NCI-H446 (cell line): ENCODE measurements around the gene AGK.

ENCODE experiments used
- DNase-seq, 2 experiments: peaks; one replicate each; lab custom pipeline; 2025; lab: John Stamatoyannopoulos, UW

AGK gene, protein sequence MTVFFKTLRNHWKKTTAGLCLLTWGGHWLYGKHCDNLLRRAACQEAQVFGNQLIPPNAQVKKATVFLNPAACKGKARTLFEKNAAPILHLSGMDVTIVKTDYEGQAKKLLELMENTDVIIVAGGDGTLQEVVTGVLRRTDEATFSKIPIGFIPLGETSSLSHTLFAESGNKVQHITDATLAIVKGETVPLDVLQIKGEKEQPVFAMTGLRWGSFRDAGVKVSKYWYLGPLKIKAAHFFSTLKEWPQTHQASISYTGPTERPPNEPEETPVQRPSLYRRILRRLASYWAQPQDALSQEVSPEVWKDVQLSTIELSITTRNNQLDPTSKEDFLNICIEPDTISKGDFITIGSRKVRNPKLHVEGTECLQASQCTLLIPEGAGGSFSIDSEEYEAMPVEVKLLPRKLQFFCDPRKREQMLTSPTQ

DNA sequence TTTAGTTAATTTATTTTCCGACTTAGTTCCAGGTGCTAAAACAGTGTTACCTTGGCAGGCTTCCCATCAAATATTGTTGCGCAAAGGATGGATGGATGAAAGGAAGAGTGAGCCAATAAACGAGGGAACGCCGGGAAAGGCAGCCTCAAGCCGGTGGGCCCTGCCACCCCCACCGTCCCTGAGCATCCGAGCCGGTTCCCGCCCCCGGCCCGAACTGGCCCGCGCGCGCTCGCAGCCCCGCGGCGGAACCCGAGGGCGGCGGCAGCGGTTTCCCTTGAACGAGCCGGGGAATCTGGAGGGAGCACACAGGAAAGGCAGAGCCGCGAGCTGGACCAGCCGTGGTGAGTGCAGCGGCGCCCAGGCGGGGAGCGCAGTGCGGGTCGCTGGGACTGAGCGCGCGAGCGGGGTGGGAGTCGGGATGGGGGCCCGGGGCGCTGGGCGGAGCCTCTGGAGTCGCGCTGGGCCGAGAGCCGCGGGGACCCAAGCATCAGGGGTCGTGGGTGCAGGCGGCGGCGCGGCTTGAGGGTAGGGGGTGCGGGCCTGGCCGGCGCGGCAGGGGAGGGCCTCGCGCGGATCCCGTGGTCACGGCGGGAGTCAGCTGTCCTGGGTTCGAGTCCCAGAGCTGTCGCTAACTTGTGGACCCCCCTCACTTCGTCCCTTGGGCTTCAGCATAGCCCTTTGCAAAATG, at the start of gene AGK:
TSS of gene AGK (plus strand) at position 317 of the 688 bp plus-strand sequence. CDS start 4,057 bp downstream, outside the sequence.
- peak; percentile 52 to 89 for DNase-seq

DNA sequence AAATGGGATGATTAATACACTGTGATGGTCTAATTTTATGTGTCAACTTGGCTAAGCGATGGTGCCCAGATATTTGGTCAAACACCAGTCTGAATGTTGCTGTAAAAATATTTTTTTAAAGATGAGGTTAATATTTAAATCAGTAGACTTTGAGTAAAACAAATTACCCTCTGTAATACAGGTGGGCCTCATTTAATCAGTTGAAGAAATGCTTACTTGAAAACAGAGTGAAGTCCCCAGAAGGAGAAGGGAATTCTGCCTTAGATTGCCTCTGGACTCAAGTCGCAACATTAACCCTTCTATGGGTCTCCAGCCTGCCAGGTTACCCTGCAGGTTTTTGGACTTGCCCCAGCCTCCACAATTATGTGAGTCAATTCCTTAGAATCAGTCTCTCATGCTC, 49.8 kb upstream of the AGK start:
- no peak for DNase-seq

DNA sequence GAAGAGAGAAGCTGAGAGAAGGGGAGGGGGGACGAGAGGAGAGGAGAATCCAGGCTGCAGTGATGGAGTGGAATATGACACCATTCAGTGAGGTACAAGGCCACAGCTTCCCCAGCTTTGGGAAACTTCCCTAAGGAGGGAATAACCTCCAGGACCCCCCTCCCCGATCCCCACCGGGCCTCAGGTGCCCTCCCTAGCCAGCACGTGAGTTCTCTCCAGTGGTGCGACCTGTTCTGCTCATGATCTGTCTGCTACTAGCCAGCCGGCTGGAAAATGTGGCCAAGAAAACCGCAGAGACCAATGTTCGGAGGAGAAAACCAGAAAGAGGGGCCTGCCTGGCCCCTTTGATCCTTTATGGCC, 39.9 kb upstream of the AGK start:
- DNase-seq = no peak

DNA sequence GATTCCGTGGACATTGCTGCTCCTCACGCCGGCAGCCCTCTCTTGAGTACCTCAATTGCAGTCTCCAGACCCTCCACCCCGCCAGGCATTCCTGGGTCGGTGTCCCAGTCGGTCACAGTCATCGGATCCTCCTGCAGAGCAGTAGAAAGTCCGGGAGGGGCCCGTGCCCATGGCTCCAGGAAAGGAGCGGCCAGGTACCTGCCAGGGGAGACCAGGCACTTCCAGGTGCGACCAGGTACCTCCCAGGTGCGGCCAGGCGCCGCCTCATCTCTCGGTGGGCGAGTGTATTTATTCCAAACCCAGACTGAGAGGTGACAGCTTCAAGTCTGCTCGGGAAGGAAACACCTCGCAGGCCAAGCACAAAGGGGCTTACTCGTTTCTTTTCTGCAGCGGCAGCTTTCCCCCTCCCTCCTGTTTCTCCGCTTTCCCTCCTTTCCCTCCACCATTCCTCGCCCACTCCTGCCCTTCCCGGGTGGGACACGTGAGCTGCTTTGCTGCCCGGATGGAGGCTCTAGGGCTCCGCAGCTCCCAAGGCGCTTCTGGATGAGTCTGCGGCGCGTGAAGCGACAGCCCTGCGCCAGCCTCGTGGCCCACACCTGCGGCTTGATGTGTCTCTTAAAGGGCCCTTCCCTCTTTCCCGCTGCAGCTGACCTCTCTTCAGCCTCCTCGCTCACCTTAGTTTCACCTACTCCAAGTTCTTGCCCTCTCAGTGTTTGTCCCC, 39.4 kb upstream of the AGK start:
- DNase-seq = no peak

DNA sequence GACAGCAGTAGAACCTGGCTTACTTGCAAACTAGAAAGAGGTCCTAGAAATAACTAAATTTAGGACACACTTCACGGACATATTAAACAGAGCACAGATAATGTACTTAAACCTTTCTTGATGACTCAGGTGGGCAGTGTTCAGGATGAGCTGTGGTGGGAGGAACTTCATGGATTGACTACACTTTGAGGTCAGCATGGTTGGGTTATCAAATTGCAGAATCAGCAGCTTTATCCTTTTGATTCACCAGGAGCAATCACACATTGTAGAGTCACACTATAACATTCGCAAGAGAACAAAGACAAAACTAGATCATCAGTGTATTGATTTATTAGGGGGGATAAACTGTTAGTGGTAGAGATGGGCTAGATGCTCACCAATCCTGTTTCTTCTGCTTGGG, 38.6 kb upstream of the AGK start:
- no peak for DNase-seq

DNA sequence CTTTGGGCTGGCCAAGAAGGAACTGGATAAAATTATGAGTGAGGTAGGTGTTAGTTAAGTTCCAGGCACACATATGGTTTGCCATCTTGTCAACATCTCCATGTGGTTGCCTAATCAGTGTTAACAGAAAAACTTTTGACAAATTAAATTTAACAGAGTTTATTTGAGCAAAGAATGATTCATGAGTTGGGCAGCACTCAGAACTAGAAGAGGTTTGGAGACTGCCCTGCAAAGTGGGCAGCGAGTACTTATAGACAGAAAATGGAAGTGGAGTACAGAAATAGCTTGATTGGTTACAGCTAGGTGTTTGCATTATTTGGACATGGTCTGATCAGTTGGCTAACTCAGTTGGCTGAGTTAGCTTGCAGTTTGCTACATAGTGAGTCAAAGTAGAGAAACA, 37.5 kb upstream of the AGK start:
- DNase-seq = no peak

DNA sequence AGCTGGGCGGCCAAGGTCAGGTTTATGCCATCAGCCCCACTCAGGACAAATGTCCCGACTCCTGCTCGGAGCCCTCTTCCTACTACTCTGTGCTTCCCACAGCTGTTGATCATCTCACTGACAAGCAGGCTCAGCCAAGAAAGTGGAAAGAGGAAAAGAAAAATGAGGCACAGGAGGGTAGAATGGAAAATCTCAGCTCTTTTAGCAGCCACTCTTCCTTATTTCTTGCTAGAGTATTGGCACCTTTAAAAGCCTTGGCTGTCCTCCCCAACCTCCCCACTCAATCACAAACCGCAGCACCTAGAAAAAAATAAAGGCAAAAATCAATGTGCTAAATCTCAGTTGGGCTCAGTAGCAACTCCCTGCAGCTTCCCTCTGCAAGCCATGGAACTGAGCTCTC, 35.3 kb upstream of the AGK start:
- DNase-seq = no peak

DNA sequence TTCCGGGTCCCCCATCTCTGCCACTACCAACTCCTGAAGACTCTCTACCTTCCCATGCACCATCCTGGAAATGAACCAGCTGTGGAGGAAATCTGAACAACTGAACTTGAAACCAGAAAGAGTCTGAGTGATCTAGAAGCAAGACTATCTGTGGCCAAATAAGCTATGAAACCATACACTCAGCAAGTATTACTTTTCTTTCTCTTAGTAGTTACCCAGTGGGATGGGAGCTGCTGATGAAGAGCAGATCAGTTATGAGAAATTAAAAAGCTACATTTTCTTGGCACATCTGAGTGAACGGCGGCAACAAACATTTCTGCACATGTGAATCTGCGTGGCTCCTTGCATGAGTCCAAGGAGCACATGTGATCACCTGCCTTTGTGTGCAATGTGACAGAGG, 31.6 kb upstream of the AGK start:
- no peak for DNase-seq

DNA sequence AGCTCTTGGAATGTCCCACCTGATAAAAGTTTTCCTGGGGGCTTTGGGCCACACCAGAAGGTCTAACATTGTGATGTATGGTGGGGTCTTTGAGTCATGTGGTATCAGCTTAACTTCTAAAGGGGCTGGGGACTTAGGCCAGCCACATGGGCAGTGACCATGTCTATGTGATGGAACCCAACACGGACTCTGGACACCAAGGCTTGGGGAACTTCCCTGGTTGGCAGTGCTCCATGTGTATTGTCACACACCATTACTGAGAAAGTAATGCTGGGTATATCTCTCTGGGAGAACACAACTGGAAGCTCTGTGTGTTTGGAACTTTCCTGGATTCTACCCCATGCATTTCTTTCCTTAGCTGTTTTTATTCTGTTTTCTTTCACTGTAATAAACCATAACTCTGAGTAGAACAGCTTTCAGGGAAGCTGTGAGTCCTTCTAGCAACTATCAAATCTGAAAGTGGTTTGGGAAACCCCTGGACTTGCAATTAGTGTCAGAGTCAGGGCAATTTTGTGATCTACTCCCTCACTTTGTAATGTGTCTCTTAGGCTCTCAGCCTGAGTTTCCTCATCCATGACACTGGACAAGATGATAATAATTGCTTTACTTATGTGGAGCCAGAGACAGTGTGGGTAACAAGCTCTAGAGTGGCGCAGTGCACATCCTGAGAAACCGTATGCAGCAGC, 28.4 kb upstream of the AGK start:
- no peak for DNase-seq

DNA sequence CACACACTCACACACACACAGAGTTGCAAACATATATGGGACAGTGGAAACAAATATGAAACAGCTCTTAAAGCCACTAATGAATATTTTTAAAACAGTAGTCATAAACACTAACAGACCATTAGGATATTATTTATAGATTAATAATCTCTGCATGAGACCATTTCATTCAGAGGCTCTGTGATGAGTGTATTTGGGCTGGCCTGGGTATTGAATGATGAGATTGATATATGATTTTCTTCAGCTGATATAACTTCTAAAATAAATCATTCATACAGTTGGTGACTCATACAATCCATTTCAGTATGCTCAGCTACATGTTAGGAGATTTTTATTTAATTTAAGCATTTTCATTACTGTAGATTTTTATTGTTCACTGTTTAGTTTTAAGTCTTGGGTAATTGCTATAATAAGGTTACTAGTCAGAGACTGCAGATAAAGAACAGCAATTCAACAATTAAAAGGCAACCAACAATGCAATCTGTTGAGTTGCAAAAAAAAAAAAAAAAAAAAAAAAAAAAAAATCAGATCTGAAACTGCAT, 25.2 kb upstream of the AGK start:
- DNase-seq = no peak

DNA sequence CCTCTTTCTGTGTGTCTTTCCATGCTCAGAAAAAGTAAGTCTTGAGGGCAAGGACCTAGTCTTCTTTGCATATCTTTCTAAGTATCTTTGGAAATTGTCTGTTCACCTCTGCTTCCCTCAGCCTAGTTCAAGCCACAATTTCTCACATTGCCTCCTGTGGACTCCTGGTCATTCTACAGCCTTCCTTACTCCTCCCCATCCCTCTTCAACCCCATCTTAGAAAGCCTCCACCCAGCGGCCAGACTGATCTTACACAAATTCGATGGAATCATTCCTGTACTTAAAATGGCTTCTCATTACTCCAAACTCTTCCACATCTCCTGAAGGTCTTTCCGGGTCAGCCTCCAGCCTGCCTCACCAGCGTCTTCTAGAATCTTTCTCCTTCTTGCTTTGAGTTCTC, 24.1 kb upstream of the AGK start:
- no peak for DNase-seq

DNA sequence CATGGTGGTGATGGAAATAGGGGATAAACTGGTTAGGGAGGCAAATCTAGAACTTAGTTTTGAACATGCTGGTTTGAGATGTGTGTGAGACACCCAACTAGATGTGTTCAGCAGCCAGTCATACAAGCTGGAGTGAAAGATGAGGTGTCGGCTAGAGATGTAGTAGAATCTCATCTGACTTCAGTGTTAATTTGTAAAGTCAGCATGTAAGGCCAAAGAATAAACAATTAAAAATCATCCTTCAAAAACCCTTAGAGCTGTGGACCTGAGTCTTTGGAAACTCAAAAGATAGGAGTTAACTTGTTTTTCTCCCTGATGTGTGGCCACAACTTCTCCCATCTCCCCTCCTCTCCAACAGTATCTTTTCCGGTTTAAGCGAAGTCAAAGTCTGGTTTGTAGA, 22.8 kb upstream of the AGK start:
- no peak for DNase-seq

DNA sequence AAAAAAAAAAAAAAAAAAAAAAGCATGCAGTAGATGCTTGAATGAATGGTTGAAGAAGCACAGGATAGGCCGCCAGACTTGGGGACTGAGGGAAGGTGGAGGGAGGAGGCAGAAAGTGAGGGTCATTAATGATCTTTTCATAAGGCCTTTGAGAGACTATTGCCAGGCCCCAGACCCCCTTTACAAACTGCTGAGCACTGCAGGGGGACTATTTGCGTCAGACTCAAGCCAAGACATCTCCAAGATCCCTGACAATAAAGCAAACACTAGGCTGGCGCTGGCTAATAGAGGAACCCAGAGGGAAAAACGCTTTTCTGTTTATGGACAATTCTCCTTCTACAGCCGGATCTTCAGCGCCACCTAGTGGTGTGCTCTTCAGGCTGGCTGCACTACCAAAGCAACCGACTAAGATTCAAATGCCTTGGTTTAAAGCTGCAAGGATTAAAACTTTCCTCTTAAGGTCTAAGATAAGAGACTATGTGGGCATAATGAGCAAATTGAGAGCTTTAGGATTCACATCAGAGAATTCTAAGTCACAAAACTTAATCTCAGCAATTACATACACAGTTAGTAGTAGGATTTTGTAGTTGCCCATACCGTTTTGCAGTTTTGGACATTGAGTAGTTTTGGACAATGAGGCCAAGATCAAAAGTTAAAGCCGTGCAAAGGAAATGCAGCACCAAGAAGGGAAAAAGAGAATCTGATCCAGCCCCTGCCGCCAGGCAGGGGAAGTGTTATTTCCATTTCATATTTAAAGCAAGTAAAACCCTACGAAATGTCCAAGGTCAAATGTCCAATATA, 17.9 kb upstream of the AGK start:
- DNase-seq = peak; percentile 83 to 84

DNA sequence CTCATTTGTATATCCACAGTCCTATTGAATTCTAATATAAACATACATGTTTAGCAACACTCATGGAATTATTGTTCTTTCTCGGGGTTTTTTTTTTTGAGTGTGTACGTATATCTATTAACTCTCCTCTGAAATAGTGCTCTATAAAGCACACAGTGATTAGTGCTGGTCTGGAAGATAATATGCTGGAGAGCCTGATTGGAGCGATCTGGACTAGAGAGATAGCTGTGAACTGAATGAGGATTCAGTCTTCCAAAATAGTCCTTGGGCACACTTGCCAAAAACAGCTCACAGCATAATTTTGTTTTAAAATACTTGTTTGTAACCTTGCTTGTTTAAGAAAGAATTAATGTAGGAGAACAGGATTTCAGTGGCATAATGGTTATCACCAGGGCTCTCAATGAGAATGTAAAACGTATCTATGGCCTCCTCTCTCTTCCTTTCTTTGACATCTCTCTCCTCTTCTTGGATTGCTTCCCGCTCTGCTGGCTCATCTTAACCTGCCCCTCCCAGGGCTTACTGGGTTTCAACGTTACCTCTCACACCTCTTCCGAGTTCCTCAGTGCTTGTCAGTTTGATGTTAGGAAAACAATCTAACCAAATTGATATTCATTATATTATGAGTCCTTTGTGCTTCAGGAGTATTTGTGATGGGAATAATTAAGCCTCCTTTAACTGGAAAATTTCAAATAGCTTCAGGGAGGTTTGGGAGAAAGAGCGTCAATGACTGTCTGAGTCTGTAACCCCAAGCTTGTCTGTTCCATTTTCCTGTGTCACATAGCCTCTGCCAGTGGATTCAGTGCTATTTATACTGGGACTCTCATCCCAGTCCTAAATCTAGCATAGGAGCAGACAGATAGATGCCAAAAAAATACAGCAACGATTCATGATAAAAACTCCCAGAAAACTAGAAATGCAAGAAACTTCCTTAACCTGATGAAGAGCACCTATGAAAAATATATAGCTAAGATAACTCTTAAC, 16.2 kb upstream of the AGK start:
- no peak for DNase-seq

DNA sequence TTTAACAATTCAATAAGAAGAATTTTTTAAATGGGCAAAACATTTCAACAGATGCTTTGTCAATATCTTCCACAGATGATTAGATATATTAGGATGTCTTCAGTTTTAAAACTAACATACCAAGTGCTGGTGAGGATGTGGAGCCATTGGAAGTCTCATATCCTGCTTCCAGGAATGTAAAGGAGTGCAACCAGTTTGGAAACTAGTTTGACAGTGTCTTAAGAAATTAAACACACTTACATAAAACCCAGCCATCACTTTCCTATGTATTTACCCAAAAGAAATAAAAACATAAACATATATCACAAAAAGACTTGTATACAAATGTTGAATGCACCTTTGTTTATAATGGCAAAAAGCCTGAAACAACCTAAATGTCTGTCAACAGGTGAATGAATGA, 13.3 kb upstream of the AGK start:
- DNase-seq = no peak

DNA sequence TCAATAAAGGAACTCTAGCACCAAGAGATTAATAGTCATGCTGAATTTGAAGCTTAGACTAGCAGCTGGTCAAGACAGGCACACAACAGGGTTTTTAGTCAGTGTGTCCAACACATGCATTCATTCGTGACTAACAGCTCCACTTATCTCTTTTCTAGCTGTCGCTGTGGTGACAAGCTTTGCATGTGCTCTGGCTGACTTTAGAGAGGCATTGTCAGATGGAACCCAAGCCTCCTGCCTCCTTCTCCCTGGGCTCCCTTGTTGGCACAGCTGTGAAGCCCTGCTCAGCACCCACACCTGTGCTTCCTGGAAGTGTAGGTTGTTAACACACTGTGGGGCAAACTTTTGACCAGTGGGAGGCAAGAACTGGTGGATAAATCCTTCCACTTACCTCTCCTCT, 9.8 kb upstream of the AGK start:
- no peak for DNase-seq

DNA sequence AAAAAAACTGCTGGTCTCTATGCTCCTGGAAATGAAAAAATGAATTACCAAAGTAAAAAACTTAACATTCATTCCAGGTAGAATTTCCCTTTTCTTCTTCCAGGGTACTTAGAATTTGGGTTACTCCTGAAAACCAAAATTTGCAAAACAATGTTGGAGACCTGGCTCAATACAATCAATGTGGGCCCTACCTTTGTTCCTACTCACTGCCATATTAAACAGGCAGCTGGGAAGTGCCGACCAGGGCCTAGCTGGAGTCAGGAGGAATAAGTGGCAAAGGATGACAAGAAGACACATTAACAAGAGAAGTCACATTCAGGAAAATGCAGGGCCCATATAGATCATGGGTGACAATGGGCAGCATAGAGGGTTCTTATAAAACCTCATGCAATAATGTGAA, 6.4 kb upstream of the AGK start:
- no peak for DNase-seq

DNA sequence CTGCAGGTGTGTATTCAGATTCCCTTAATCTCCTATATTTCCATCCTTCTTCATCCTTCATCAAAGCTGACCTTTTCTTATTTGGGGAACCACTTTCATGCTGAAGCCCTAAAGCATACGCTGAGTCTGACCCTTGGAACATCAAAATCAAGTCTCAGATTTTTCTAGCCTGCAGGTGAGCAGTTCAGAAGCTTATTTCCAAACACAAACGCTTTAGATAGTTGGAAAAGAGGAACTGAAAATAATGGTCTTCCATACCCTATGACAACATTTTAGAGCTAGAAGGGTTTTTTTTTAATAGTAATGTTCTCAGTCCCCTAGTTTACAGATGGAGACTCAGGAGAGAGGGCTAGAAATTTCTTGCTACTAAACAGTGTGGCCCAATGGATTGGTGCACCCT, 1.6 kb upstream of the AGK start:
- DNase-seq = no peak

DNA sequence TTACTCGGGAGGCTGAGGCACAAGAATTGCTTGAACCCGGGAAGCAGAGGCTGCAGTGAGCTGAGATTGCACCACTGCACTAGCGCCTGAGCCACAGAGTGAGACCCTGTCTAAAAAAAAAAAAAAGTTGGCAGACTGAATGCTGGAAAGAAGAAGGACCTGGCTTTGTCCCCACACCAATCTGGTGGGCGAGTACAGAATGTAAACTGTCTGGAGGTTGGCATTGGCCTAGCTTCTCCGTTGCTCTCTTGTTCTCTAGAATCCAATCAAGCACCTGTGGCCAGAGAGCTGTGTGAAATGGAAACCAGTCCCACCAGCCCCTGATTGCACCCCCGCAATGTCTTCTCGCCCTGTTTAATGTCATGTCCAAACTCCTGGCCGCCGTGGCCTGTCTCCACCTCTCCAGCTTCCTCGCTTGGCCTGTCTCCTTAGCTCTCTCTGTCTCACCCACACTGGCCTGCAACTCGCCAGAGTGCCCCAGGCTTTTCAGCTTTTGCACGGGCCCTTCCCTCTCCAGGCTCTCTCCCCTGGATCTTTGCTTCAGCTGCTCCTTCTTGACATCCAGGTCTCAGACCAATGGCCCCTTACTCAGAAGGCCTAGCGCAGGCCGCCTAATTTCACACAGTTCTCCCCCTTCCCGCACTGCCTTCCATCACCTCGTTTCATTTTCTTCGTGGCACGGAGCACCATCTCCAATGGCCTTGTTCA, 670 bp upstream of the AGK start:
- peak in 1 of 2 experiments; percentile 21 for DNase-seq
